Measurements from ENCODE around the gene CHAC1.

- TF ChIP-seq CTCF (conservative IDR thresholded peaks at IDR 0.05; ENCODE audit: low read depth, low read length): no peak
- no peak for TF ChIP-seq EZH2 (IDR thresholded peaks at IDR 0.05; ENCODE audit: borderline replicate concordance, low read depth, low read length, poor library complexity, severe bottlenecking)
Measured at GRCh38 chr15:40955141-40955903, 2.1 kb downstream of the CHAC1 start.
